ENCODE results near the gene LAMTOR2. TPM values are rescaled to one million over a fixed set of nuclear protein-coding genes. Genes with fewer than 3 reads are reported as not detected.

LAMTOR2 gene
- total RNA-seq, 1 donor from 2014 or later, result 60.1 TPM

- TF ChIP-seq EZH2 (IDR thresholded peaks at IDR 0.05; ENCODE audit: insufficient read depth, low read length) (no peak), CTCF (IDR thresholded peaks at IDR 0.05; ENCODE audit: insufficient read depth, low read depth, low read length) (no peak)
- H3K27me3 ChIP-seq (ENCODE audit: insufficient read depth, low read length), result no peaks in the 10 kb centered on the region
- peaks cover 28% of the 10 kb centered on the region for H3K79me2 ChIP-seq (ENCODE audit: insufficient read depth, low read length)
- H3K9ac ChIP-seq (ENCODE audit: low read length), result no peak overlapping the region
- Mint-ChIP-seq H3K4me1 (ENCODE audit: low read depth, unreplicated experiment) (peaks cover 46% of the 10 kb centered on the region), H3K36me3 (ENCODE audit: low read depth, unreplicated experiment) (peaks cover 25% of the 10 kb centered on the region), H3K4me3 (ENCODE audit: unreplicated experiment) (no peak overlapping the region), H3K9me3 (ENCODE audit: unreplicated experiment) (no peaks in the 10 kb centered on the region), H3K27me3 (ENCODE audit: low read depth, unreplicated experiment) (no peaks in the 10 kb centered on the region), H3K27ac (ENCODE audit: unreplicated experiment) (no peak overlapping the region)
- no peaks in the 10 kb centered on the region for H4K20me1 ChIP-seq (ENCODE audit: insufficient read depth, low read length)
- H2AFZ ChIP-seq (ENCODE audit: low read depth, low read length), result no peak overlapping the region
- peaks cover 5% of the 10 kb centered on the region for H3K36me3 ChIP-seq (ENCODE audit: insufficient read depth, low read length)
- no peak overlapping the region for H3K4me2 ChIP-seq (ENCODE audit: low read length)
- H3K4me1 ChIP-seq (ENCODE audit: insufficient read depth, low read length), result peaks cover 46% of the 10 kb centered on the region
- no peak overlapping the region for H3K27ac ChIP-seq (ENCODE audit: low read depth, low read length)
- FAIRE-seq (no peak), DNase-seq (ENCODE audit: low read depth) (no peak)
- H3K4me3 ChIP-seq (ENCODE audit: insufficient read depth, low read depth, low read length), result no peak overlapping the region
- no peaks in the 10 kb centered on the region for H3K9me3 ChIP-seq (ENCODE audit: insufficient read depth, low read depth, low read length)
Observed at GRCh38 chr1:156099282-156099681, 44.7 kb downstream of the LAMTOR2 start.

- no peak for DNase-seq (ENCODE audit: low read depth)
- Histone ChIP-seq H4K20me1 (ENCODE audit: insufficient read depth, low read length) (no peaks in the 10 kb centered on the region), H3K27me3 (ENCODE audit: insufficient read depth, low read length) (no peaks in the 10 kb centered on the region), H3K9ac (ENCODE audit: low read length) (no peak overlapping the region), H3K9me3 (ENCODE audit: insufficient read depth, low read depth, low read length) (no peaks in the 10 kb centered on the region), H3K4me2 (ENCODE audit: low read length) (no peak overlapping the region), H3K4me1 (ENCODE audit: insufficient read depth, low read length) (peaks cover 58% of the 10 kb centered on the region), H3K79me2 (ENCODE audit: insufficient read depth, low read length) (peaks cover 34% of the 10 kb centered on the region), H3K36me3 (ENCODE audit: insufficient read depth, low read length) (peaks cover 5% of the 10 kb centered on the region), H3K4me3 (ENCODE audit: insufficient read depth, low read depth, low read length) (no peak overlapping the region), H3K27ac (ENCODE audit: low read depth, low read length) (no peak overlapping the region), H2AFZ (ENCODE audit: low read depth, low read length) (no peak overlapping the region)
- no peak for FAIRE-seq
- no peaks in the 10 kb centered on the region for H3K27me3 Mint-ChIP-seq (ENCODE audit: low read depth, unreplicated experiment)
- no peak overlapping the region for H3K4me3 Mint-ChIP-seq (ENCODE audit: unreplicated experiment)
- H3K4me1 Mint-ChIP-seq (ENCODE audit: low read depth, unreplicated experiment), result peaks cover 57% of the 10 kb centered on the region
- TF ChIP-seq CTCF (IDR thresholded peaks at IDR 0.05; ENCODE audit: insufficient read depth, low read depth, low read length), result no peak
- no peak for TF ChIP-seq EZH2 (IDR thresholded peaks at IDR 0.05; ENCODE audit: insufficient read depth, low read length)
- H3K36me3 Mint-ChIP-seq (ENCODE audit: low read depth, unreplicated experiment), result peaks cover 23% of the 10 kb centered on the region
- no peaks in the 10 kb centered on the region for H3K9me3 Mint-ChIP-seq (ENCODE audit: unreplicated experiment)
- H3K27ac Mint-ChIP-seq (ENCODE audit: unreplicated experiment), result peak overlapping the region; percentile 55
Observed at GRCh38 chr1:156100205-156100995, 45.8 kb downstream of the LAMTOR2 start.

GRCh38 chr1:156101880-156102279 lies 47.3 kb downstream of the LAMTOR2 start:
- peaks cover 55% of the 10 kb centered on the region for H3K4me1 ChIP-seq (ENCODE audit: insufficient read depth, low read length)
- H3K4me3 Mint-ChIP-seq (ENCODE audit: unreplicated experiment), result peak overlapping the region; percentile 67

More at GRCh38 chr1:156101880-156102279, 47.3 kb downstream of the LAMTOR2 start:
- peak overlapping the region; percentile 90 for H3K9ac ChIP-seq (ENCODE audit: low read length)
- H3K27ac ChIP-seq (ENCODE audit: low read depth, low read length), result peak overlapping the region; percentile 88
- Mint-ChIP-seq H3K4me1 (ENCODE audit: low read depth, unreplicated experiment) (peaks cover 51% of the 10 kb centered on the region), H3K27ac (ENCODE audit: unreplicated experiment) (peak overlapping the region; percentile 84), H3K9me3 (ENCODE audit: unreplicated experiment) (no peaks in the 10 kb centered on the region), H3K36me3 (ENCODE audit: low read depth, unreplicated experiment) (peaks cover 19% of the 10 kb centered on the region), H3K27me3 (ENCODE audit: low read depth, unreplicated experiment) (no peaks in the 10 kb centered on the region)
- H4K20me1 ChIP-seq (ENCODE audit: insufficient read depth, low read length), result no peaks in the 10 kb centered on the region
- H2AFZ ChIP-seq (ENCODE audit: low read depth, low read length), result no peak overlapping the region
- H3K9me3 ChIP-seq (ENCODE audit: insufficient read depth, low read depth, low read length), result no peaks in the 10 kb centered on the region
- FAIRE-seq (no peak), DNase-seq (ENCODE audit: low read depth) (no peak)
- H3K79me2 ChIP-seq (ENCODE audit: insufficient read depth, low read length), result peaks cover 34% of the 10 kb centered on the region
- no peak for TF ChIP-seq EZH2 (IDR thresholded peaks at IDR 0.05; ENCODE audit: insufficient read depth, low read length)
- TF ChIP-seq CTCF (IDR thresholded peaks at IDR 0.05; ENCODE audit: insufficient read depth, low read depth, low read length), result no peak
- no peak overlapping the region for H3K4me3 ChIP-seq (ENCODE audit: insufficient read depth, low read depth, low read length)
- H3K4me2 ChIP-seq (ENCODE audit: low read length), result peak overlapping the region; percentile 62
- no peaks in the 10 kb centered on the region for H3K27me3 ChIP-seq (ENCODE audit: insufficient read depth, low read length)
- H3K36me3 ChIP-seq (ENCODE audit: insufficient read depth, low read length), result no peaks in the 10 kb centered on the region
